OCI-LY7 (cell line): ENCODE results near the gene FDXACB1.
"Not testable (repeated sequence)": the region's sequence is repeated elsewhere in the genome, so short reads cannot be mapped to it uniquely, and the experiment has no call there.

Experiments used
- EZH2phosphoT487 ChIP-seq: fragments of 200-600 bp; sonication (generic); IDR thresholded peaks from 2 replicates; pipeline ENCODE4 v1.6.1; 2018; ENCODE audit warnings: low read depth, borderline replicate concordance, mild to moderate bottlenecking, mixed run types, antibody characterized with exemption, low read length, moderate library complexity, mixed read lengths
- TF ChIP-seq, protein P1 (sequence below): fragments of 200-600 bp; sonication (generic); conservative IDR thresholded peaks from 2 replicates; pipeline ENCODE4 v1.5.1; 2014; ENCODE audit warnings: mild to moderate bottlenecking, antibody characterized with exemption, low read length, moderate library complexity, mixed read lengths

DNA sequence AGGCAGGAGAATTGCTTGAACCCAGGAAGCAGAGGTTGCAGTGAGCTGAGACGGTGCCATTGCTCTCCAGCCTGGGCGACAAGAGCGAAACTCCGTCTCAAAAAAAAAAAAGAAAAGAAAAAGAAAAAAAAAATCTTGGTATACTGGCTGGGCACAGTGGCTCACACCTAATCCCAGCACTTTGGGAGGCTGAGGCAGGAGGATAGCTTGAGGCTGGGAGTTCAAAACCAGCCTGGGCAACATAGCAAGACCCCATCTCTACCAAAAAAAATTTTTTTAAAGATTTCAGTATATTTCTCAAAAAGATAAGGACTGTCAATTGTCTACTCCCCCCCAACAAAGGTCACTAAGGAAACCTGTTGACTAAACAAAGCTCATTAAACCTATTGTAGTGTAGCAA lies 6.1 kb upstream of the FDXACB1 start:
- TF ChIP-seq, protein P1, sequence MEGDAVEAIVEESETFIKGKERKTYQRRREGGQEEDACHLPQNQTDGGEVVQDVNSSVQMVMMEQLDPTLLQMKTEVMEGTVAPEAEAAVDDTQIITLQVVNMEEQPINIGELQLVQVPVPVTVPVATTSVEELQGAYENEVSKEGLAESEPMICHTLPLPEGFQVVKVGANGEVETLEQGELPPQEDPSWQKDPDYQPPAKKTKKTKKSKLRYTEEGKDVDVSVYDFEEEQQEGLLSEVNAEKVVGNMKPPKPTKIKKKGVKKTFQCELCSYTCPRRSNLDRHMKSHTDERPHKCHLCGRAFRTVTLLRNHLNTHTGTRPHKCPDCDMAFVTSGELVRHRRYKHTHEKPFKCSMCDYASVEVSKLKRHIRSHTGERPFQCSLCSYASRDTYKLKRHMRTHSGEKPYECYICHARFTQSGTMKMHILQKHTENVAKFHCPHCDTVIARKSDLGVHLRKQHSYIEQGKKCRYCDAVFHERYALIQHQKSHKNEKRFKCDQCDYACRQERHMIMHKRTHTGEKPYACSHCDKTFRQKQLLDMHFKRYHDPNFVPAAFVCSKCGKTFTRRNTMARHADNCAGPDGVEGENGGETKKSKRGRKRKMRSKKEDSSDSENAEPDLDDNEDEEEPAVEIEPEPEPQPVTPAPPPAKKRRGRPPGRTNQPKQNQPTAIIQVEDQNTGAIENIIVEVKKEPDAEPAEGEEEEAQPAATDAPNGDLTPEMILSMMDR = not testable (repeated sequence)
- TF ChIP-seq EZH2phosphoT487 = not testable (repeated sequence)
